ENCODE data around the gene FICD.
"Not testable (repeated sequence)": the region's sequence is repeated elsewhere in the genome, so short reads cannot be mapped to it uniquely, and the experiment has no call there.

The FICD gene

DNA sequence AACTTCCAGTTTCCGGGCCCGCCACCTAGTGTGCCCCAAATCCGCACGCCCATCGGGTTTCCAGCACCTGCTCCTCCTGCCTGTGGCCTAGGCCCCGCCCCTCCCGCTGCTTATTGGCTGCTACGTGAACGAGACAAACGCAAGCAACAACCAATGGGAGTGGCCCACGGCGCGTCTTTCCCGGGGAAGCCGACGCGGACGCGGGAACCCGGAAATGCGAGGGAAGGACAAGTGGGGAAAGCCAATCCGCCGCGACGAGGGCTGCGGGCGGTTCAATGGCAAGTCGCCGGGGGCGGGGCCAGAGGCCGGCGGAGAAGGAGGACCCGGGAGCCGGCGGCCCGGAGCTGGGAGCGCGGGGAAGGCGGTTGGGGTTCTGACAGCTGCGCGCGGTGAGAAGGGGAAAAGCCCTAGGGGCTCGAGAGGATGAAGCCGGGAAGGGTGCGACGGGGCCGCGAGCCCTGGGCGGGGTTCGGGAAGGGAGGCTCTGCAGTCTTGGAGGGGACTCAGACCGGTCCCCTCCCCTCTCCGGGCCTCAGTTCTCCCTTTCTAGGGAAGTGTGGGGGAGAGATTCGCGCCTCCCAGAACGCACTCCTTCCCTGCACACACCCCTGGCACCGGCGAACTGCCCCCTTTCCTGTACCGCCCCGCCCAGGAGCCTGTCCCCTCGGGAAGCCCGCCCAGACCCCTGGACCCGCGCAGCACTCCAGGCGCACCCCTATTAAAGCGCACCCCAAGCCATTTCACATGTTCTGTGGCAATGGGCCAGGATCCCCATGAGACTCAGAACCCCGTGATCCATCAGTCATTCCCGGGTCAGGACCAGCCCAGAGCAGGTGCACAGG is at the start of gene FICD:
Gene FICD (plus strand): TSS at position 305 of the 842 bp plus-strand sequence. CDS start 1,696 bp downstream, outside the sequence.
- DNase-seq (ENCODE audit: low read depth) = peak; percentile 99

DNA sequence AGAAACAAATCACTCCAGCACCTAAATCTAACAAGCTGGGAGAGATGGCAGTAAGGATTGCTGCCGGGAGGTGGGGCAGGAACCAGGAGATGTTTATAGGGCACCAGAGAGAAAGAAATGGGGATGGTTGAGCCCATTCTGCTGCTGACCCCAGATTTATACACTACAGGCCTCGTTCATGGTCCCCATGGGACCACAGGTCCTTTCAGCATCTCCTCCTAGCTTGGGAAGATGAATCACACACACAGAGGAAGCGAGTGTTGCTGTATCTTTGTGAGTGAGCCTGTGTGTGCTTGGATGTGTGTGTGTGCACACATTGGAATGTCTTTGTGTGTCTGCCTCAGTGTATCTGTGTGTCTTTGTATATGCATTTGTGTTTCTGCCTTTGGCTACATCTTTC is 49.7 kb upstream of the FICD start:
- no peak for DNase-seq (ENCODE audit: low read depth)

DNA sequence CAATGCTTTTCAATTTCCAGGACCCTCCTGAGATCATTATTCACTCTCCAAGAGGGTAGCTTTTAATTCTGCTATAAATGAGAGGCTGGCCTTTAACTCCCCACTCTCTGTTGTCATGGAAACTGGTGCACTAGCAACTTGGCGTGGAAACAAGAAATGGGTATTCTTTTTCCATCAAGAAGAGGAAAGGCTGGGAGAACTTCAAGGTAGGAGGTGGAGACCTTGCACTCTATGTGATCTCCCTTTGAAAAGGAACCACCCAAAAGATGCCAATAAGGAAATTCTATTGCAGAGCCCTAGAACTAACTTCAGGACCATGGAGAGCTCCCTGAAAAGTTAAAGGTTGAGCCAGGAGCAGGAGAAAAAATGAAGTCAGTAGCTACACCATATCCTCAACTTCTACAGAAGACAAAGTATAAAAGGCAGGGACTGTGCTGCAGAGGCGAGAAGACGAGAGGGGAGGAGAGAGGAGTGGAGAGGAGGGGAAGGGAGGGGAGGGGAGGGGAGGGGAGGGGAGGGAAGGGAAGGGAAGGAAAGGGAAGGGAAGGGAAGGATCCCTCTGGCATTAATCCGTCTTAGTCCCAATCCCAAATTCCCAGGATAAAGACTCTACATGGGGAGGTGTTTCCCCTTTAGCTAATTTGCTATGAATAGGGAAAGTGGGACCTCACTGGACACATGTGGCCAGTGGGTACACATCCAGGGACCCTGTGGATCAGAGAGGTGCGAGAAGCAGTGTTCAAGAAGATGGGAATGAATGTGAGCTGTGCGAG is 46.7 kb upstream of the FICD start:
- DNase-seq (ENCODE audit: low read depth) = no peak

DNA sequence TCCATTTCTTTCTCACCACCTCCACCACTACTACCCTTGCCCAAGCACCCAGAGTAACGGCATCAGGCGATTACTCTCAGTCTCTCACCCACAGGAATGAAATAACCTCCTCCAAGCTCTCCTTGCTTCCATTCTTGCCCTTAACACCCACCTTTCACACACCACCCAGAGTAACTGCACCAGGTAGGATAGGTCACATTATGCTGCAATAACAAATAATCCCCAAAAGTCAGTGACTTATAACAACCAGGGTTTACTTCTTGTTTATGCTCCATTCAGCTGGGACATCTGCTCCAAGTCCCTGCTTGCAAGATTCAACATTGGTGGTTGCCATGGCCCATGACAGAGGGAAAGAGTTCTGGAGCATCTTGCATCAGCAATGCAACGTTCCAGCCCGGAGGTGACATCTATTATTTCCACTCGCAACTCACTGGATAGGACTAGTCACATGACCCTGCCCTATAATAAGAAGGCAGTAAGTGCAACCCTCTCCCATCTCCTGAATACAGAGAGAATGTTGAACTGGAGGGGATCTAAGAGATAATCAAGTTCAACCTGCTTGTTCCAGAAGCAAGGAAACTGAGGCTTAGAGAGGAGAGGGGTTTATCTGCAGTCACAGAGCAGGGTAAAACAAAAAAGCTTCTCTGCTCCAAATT is 41.5 kb upstream of the FICD start:
- DNase-seq (ENCODE audit: low read depth) = no peak

DNA sequence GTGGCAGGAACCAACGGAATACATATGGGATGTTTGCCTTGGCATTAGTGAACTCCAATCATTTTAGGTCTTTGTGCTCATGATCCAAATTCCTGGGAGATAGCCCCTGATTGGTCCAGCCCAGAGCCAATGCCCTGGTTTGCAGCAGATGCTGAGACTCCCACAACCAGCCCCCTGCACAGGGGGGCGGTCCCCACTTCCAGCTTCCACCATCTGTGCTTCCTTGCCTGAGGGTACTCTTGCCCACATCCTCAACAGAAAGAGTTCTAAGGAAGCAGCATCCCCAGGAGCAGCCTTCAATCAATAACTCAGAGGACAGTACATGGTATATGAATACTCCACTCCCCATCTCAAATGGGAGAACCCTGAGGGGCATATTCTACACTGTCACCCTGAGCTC is 39.7 kb upstream of the FICD start:
- no peak for DNase-seq (ENCODE audit: low read depth)

DNA sequence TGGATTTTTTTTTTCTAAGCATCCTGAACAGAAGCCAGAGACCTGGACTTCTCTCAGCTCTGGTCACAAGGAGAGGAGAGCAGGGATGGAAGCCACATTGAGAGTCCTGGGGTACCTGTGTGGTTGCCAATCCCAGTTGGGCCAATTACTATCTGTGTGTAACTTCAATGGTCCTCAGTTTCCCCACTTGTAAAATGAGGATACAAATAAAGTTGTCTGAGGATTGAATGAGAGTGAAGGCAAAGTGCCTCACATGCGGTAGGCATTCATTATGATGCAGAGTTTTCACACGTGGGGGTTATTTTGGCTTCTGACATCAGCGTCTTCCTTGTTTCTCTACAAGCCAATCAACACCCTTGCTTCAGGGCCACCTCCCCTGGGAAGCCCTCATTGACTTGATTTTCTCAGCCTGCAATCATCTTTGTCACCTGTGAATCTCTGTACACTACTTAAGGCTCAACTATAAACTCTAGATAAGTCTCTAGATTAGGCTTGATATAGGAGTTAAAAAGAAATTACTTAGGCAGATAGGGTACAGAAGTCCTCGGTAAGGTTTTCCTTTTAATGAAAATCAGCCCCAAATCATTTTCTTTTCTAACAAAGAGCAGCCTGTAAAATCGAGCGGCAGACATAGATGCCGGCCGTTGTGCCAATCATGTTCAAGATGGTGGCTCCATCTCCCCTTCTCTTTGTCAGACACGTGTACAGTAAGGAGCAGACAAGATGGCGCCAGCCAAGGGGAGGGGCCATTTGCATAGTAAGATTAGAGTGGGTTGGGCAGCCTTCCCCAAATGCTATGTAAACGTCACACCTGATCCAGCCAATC is 37.8 kb upstream of the FICD start:
- DNase-seq (ENCODE audit: low read depth) = no peak

DNA sequence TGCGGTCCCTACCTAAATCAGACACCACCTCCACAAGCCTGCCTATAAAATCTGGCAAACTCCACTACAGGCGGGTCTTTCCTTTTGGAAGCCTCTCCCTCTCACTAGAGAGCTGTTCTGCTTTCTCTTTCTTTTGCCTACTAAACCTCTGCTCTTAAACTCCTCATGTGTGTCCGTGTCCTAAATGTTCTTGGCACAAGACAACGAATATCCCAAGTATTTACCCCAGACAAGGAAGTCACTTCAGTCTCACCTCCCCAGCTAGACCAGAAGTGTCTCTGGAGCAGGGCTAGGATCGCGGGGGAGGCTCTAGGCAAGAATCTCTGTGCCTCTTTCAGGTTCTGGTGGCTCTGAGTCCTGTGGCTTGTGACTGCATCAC is 37.2 kb upstream of the FICD start:
- no peak for DNase-seq (ENCODE audit: low read depth)

DNA sequence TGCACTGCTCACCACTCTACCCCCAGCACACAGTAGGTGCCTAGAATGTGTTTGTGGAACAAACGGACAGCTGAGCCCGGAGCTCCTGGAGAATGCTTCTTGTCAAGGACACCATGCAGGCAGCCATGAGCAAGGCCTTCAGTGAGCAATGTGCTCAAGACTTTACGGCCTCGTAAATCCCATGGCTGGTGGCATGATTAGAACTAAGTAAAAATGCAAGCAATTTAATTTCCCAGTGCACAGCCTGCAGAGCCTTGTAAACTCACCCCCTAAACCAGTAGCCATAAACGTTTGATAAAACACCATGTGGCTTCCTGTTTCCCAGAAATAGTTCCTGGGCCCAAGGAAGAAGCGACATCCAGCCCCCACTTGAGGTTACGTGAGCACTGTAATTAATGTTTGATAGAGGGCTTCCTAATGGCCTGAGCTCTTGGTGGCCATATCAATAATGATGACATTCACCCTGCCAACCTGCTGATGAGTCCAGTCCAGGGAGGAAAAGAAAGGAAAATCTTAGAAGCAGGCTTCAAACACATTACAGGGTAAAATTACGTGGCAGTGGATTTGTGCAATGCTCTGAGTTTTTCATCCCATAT is 36.4 kb upstream of the FICD start:
- DNase-seq (ENCODE audit: low read depth) = no peak

DNA sequence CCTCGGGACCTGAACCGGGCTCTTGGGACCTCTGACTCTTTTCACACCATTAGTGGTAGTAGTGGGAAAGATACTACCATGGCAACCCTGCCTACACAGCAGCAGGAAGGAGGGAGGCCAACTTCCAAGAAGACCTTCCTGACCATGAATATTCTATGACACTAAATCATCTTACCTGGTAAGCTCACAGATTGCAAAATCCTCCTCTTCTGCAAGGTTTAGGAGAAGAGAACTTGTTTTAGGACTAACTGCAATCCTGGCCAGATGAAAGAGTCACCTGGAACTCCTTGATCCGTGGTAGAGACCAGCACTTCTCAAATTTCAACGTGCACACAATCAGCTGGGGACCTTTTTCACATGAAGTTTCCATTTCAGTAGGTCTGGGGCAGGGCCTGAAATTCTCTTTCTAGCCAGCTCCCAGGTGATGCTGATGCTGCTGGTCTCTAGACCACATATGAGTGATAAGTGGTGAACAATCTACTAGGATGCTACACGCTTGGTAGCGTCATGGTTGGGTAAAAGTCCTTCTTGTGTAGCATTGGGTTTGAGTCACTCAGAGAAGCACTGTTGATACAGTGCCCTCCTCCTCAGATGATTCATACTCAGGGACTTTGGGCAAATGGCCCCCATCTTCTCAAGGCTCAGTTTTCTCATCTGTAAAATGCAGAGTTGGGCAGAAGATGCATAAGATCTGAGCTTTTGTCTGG is 35.6 kb upstream of the FICD start:
- no peak for DNase-seq (ENCODE audit: low read depth)

DNA sequence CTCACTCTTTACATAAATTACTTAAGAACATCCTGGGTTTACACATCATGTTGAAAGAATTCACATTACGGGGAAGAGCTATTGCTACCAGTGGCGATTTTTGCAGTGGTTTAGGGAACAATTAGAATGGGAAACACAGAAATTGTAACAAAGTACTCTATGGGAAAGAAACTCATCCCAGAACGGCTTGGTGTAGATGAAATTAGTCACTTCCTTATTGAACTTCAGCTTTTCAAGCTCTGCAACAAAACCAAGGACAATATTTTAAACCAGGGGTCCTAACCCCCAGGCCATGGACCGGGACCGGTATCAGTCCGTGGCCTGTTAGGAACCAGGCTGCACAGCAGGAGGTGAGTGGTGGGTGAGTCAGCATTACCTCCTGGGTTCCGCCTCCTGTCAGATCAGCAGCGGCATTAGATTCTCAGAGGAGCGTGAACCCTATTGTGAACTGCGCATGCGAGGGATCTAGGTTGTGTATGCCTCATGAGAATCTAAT is 32.3 kb upstream of the FICD start:
- no peak for DNase-seq (ENCODE audit: low read depth)

DNA sequence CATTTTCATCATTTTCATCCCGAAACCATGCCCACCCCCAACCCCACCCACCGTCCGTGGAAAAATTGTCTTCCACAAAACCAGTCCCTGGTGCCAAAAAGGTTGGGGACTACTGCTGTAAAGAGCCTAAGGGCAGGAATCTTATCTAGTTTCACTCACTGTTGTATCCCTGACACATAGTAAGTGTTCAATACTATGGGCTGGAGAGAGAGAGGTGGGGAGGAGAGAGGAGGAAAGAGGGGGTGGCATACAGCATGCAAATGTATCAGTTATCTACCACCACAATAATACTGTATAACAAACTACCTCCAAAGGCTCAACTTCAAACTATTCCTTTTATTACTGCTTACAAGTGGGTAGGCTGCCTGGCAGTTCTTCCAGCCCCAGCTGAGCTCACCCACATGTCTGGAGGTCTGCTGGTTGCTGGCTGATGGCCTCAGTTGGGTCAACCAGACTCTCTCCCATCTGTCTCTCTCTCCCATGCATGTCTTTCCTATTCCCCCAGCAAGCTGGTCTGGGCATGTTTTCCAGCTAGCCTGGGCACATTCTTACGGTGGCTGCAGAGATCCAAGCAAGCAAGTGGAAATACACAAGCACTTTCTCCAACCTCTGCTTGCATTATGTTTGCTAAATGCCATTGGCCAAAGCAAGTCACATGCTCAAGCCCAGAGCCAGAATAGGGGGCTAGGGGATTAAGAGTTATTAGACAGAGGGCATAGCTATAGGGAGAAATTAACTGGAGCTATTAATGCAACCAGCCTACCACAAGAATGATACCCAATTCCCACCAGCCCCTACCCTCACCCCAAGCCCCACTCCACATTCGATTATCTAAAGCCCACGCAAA is 31.6 kb upstream of the FICD start:
- DNase-seq (ENCODE audit: low read depth) = no peak

DNA sequence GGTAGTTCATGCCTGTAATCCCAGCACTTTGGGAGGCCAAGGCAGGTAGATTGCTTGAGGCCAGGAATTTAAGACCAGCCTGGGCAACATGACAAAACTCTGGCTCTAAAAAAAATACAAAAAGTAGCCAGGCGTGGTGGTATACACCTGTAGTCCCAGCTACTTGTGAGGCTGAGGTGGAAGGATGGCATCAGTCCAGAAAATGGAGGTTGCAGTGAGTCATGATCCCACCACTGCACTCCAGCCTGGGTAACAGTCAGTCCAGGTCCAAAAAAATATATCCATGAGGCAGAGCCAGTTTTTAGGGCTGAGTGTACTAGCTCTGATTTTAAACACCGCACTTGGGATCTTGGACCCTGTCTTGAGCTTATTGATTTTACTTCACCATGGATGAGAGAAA is 30.6 kb upstream of the FICD start:
- no peak for DNase-seq (ENCODE audit: low read depth)

DNA sequence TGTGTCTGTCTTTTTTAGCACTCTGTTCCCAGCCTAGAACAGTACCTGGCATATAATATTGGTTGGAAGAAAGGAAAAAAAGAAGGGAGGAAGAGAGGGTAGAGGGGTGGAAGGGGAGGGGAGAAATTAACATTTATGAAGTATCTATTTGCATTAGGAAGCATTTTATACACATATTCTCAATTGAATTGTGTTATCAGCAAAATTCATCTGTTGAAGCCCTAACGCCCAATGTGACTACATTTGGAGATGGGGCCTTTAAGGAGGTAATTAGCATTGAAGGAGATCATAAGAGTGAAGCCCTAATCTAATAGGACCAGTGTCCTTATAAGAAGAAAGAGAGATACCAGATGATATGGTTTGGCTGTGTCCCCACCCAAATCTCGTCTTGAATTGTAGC is 30.2 kb upstream of the FICD start:
- DNase-seq (ENCODE audit: low read depth) = no peak

DNA sequence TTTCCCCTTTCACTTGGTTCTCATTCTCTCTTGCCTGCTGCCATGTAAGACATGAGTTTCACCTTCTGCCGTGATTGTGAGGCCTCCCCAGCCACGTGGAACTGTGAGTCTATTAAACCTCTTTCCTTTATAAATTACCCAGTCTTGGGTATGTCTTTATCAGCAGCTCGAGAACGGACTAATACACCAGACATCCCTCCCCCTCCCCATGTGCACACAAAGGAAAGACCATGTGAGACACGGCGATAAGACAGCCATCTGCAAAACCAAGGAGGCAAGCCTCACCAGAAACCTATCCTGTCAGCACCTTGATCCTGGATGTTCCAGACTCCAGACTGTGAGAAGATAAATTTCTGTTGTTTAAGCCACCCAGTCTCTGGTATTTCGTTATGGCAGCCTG is 29.7 kb upstream of the FICD start:
- not testable (repeated sequence) for DNase-seq (ENCODE audit: low read depth)

DNA sequence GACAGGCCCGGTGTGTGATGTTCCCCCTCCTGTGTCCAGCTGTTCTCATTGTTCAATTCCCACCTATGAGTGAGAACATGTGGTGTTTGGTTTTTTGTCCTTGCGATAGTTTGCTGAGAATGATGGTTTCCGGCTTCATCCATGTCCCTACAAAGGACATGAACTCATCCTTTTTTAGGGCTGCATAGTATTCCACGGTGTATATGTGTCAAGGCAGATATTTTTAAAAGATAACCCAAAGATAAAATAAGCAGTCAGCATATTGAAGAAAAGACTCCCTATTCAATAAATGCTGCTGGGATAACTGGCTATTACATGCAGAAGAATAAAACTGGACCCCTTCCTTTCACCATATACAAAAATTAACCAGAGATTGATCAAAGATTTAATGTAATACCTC is 28.0 kb upstream of the FICD start:
- DNase-seq (ENCODE audit: low read depth) = not testable (repeated sequence)

DNA sequence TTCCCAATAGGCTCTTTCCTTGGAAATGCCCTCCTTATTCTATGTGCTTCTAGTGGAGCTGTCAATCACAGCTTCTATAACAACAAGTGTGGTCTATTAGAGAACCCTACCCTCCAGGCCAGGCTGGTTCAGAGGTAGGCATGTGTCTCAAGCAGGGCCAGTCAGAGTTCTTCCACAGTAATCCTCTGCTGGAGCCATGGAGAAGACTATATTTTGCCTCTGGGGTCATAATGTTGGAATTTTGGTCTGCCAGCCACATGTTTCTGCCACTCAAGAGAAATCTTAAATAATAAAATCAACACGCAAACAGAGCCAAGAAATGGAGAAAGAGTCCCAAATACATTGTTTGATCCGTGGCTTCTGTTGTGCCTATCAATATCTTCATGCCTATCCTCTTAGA is 23.8 kb upstream of the FICD start:
- no peak for DNase-seq (ENCODE audit: low read depth)

DNA sequence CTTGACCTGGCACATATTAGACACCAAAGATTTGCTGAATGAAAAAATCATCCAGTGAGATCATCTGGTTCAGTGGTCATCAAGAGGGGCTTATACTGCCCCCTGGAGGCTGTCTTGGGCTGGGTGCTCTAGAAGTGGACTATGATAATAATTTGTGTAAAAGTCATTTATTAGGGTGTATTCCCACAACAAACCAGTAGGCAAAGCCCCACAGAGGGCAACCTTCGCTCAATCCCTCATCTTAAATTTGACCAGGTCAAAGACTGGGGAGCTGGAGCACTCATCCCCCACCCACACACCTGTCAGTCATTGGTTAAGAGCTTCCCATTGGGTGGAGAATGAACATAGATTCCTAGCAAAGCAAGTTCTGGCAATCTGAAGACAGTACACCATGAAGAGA is 20.0 kb upstream of the FICD start:
- DNase-seq (ENCODE audit: low read depth) = no peak

DNA sequence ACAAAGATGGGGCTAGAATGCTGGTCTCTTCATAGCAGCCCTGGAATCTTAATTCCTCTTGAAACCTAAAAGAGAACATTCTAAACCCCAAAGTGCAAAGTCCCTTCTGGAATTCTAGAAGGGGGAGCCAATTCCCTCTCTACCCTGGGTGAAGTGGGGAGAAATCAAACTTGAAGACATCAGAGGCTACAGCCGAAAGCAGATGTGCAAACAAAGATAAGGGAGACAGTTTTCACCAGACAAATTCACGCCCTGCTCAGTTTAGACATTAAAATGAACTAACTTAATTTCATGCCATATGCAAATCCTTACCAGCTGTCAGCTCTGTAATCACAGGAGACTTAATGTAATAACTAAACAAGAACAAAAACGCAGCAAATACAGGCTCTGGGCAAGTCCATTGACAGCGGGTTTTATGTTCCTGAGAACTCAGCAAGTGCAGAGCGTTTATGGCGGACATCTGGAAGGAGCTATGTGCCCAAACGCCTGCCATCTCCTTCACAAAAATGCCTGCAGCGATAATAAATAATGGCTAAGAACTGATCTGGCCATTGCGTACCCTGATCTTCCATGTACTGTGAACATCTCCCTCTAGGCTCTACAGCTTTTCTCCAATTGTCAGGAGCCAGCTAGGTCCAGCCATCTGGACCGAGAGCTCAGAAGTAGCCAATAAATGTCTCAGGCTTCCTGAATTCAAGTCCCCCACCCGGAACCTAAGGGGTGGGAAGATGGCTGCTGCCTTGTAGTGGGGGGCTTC is 19.1 kb upstream of the FICD start:
- no peak for DNase-seq (ENCODE audit: low read depth)

DNA sequence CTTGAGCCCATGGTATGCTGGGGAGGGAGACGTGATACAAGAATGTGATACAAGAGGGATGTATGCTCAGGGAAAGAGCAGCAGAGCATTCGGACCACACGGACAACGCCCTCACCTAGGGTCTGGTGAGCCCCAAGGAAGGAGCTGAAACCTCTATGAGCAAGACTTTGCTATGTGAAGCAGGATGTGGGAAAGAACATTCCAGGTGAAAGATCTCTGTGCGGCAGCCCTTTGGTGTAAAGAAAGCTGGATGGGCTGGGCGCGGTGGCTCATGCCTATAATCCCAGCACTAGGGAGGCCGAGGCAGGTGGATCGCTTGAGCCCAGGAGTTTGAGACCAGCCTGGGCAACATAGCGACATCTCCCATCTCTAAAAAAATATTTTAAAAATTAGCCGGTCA is 16.9 kb upstream of the FICD start:
- DNase-seq (ENCODE audit: low read depth) = no peak
